ENCODE results near the gene THSD4. TPM values are rescaled to one million over a fixed set of nuclear protein-coding genes. Genes with fewer than 3 reads are reported as not detected.
A peak's percentile ranks its signal among the peaks of the same experiment; 100 is the strongest.

THSD4 gene
- polyA plus RNA-seq, 1 donor (not counting 4 experiments of a cell fraction or from before 2014, with no cell fraction given), result 24.5 TPM

GRCh38 chr15:71352125-71352524, 236.9 kb downstream of the THSD4 start:
- H3K36me3 ChIP-seq (ENCODE audit: control insufficient read depth in 2 of 2, extremely low read depth in 1 of 2, insufficient read depth in 2 of 2, low read length in 2 of 2), result peaks cover 19 to 22% of the 10 kb centered on the region in 2 experiments
- TF ChIP-seq CTCF (optimal IDR thresholded peaks at IDR 0.05 in 1 of 3, IDR thresholded peaks at IDR 0.05 in 1 of 3, conservative IDR thresholded peaks at IDR 0.05 in 1 of 3; ENCODE audit: extremely low read depth in 1 of 3, insufficient read depth in 2 of 3, low read length in 3 of 3) (no peak), EZH2 (IDR thresholded peaks at IDR 0.05; ENCODE audit: low read length) (no peak)
- peak; percentile 5 for FAIRE-seq

GRCh38 chr15:71352765-71353164, 237.5 kb downstream of the THSD4 start:
- peaks cover 32% of the 10 kb centered on the region for H3K4me1 ChIP-seq (ENCODE audit: control insufficient read depth, extremely low read depth, insufficient read depth, low read length)
- no peaks in the 10 kb centered on the region for H3K27me3 ChIP-seq (ENCODE audit: control insufficient read depth, extremely low read depth, insufficient read depth, low read length)
- H4K20me1 ChIP-seq (ENCODE audit: control insufficient read depth, extremely low read depth, insufficient read depth, low read length), result no peaks in the 10 kb centered on the region
- dilution Hi-C loops (cut with MboI; ENCODE audit: extremely low pct_ligation_motif_present, low sequenced_read_pairs), result no loop called here
- no peaks in the 10 kb centered on the region for H3K79me2 ChIP-seq (ENCODE audit: control insufficient read depth, insufficient read depth, low read length)
- H3K4me3 ChIP-seq (ENCODE audit: control insufficient read depth in 2 of 3, extremely low read depth in 1 of 3, insufficient read depth in 2 of 3, low read depth in 1 of 3, low read length in 3 of 3), result no peak overlapping the region
- no peak overlapping the region for H3K27ac ChIP-seq (ENCODE audit: control insufficient read depth, insufficient read depth, low read length)
- H2AFZ ChIP-seq (ENCODE audit: control insufficient read depth, low read length), result no peak overlapping the region
- peaks cover 20 to 23% of the 10 kb centered on the region in 2 experiments for H3K36me3 ChIP-seq (ENCODE audit: control insufficient read depth in 2 of 2, extremely low read depth in 1 of 2, insufficient read depth in 2 of 2, low read length in 2 of 2)
- H3K4me2 ChIP-seq (ENCODE audit: control insufficient read depth, extremely low read depth, insufficient read depth, low read depth, low read length), result no peak overlapping the region
- TF ChIP-seq EZH2 (IDR thresholded peaks at IDR 0.05; ENCODE audit: low read length), result no peak
- TF ChIP-seq CTCF (optimal IDR thresholded peaks at IDR 0.05 in 1 of 3, IDR thresholded peaks at IDR 0.05 in 1 of 3, conservative IDR thresholded peaks at IDR 0.05 in 1 of 3; ENCODE audit: extremely low read depth in 1 of 3, insufficient read depth in 2 of 3, low read length in 3 of 3), result no peak
- FAIRE-seq (no peak), DNase-seq (ENCODE audit: low read depth, low spot score) (no peak)
- no peak overlapping the region for H3K9ac ChIP-seq (ENCODE audit: control insufficient read depth, extremely low read depth, insufficient read depth, low read length)
- H3K9me1 ChIP-seq (ENCODE audit: control insufficient read depth, extremely low read depth, insufficient read depth, low read length), result no peaks in the 10 kb centered on the region
- no peaks in the 10 kb centered on the region for H3K9me3 ChIP-seq (ENCODE audit: control insufficient read depth, low read depth, low read length)

More at GRCh38 chr15:71352125-71352524, 236.9 kb downstream of the THSD4 start:
- no peaks in the 10 kb centered on the region for H3K79me2 ChIP-seq (ENCODE audit: control insufficient read depth, insufficient read depth, low read length)
- H3K9me3 ChIP-seq (ENCODE audit: control insufficient read depth, low read depth, low read length), result no peaks in the 10 kb centered on the region
- peaks cover 27% of the 10 kb centered on the region for H3K4me1 ChIP-seq (ENCODE audit: control insufficient read depth, extremely low read depth, insufficient read depth, low read length)
- no peak overlapping the region for H3K4me3 ChIP-seq (ENCODE audit: control insufficient read depth in 2 of 3, extremely low read depth in 1 of 3, insufficient read depth in 2 of 3, low read depth in 1 of 3, low read length in 3 of 3)
- no peak overlapping the region for H3K4me2 ChIP-seq (ENCODE audit: control insufficient read depth, extremely low read depth, insufficient read depth, low read depth, low read length)
- no peak overlapping the region for H3K27ac ChIP-seq (ENCODE audit: control insufficient read depth, insufficient read depth, low read length)
- no peak overlapping the region for H3K9ac ChIP-seq (ENCODE audit: control insufficient read depth, extremely low read depth, insufficient read depth, low read length)
- no peak for DNase-seq (ENCODE audit: low read depth, low spot score)
- dilution Hi-C loops (cut with MboI; ENCODE audit: extremely low pct_ligation_motif_present, low sequenced_read_pairs), result no loop called here
- H3K9me1 ChIP-seq (ENCODE audit: control insufficient read depth, extremely low read depth, insufficient read depth, low read length), result no peaks in the 10 kb centered on the region
- H4K20me1 ChIP-seq (ENCODE audit: control insufficient read depth, extremely low read depth, insufficient read depth, low read length), result no peaks in the 10 kb centered on the region
- H2AFZ ChIP-seq (ENCODE audit: control insufficient read depth, low read length), result no peak overlapping the region
- no peaks in the 10 kb centered on the region for H3K27me3 ChIP-seq (ENCODE audit: control insufficient read depth, extremely low read depth, insufficient read depth, low read length)
